Measurements from ENCODE around the gene ZSCAN20. TPM values are rescaled to one million over a fixed set of nuclear protein-coding genes. Genes with fewer than 3 reads are reported as not detected.

ZSCAN20 gene
- total and polyA plus RNA-seq, 9 of the 15 experiments (the other 6 are each of a cell fraction or from before 2014, with no cell fraction given): 0.36 to 3.3 (median 2.0) TPM

DNA sequence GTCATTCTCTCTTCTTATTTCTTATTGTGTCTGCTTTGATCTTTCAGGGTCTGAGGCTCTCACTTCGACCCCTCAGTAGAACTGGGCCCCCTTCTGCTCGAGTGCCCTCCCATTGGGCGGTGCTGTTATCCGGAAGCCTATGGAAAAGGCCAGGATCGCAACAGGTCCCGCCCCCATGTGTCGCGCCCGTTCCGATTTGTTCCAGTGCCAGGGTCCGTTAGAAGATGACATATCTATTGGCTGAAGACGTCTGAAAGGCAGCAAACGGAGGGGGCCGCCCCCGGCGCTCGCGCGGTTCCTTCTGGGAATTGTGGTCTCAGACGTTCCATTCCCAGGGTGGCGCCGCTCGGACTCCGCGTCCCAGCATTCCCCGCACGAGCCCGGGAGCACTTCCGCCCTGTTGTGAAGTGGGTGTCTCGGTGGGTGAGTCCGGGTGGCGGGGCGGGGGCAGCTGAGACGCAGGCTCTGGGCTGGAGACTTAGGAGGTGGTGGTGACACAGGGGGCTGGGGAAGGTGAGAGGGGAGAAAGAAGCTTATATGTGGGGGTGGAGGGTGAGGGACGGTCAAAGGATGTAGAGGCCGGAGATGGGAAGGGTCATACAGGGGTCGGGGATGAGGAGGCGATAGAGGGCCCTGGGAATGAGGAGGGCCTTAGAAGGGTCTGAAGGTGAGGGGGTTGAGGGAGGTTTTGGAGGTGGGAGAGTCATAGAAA is at the start of gene ZSCAN20 (continued):
- TF ChIP-seq, protein P1, sequence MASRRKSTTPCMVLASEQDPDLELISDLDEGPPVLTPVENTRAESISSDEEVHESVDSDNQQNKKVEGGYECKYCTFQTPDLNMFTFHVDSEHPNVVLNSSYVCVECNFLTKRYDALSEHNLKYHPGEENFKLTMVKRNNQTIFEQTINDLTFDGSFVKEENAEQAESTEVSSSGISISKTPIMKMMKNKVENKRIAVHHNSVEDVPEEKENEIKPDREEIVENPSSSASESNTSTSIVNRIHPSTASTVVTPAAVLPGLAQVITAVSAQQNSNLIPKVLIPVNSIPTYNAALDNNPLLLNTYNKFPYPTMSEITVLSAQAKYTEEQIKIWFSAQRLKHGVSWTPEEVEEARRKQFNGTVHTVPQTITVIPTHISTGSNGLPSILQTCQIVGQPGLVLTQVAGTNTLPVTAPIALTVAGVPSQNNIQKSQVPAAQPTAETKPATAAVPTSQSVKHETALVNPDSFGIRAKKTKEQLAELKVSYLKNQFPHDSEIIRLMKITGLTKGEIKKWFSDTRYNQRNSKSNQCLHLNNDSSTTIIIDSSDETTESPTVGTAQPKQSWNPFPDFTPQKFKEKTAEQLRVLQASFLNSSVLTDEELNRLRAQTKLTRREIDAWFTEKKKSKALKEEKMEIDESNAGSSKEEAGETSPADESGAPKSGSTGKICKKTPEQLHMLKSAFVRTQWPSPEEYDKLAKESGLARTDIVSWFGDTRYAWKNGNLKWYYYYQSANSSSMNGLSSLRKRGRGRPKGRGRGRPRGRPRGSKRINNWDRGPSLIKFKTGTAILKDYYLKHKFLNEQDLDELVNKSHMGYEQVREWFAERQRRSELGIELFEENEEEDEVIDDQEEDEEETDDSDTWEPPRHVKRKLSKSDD (conservative IDR thresholded peaks at IDR 0.05; ENCODE audit: low read length): no peak
- TF ChIP-seq HLTF (IDR thresholded peaks at IDR 0.05) (peak; percentile 72), CCAR2 (IDR thresholded peaks at IDR 0.05; ENCODE audit: low read depth, low read length) (no peak), ATF7 (IDR thresholded peaks at IDR 0.05) (peak; percentile 82), FOS (IDR thresholded peaks at IDR 0.05; ENCODE audit: extremely low read depth, insufficient read length) (peak; percentile 94), ELF4 (CRISPR knock-in tag; IDR thresholded peaks at IDR 0.05) (peak; percentile 82), SRSF9 (IDR thresholded peaks at IDR 0.05; ENCODE audit: borderline replicate concordance, low read depth, low read length) (no peak), CBX5 (IDR thresholded peaks at IDR 0.05; ENCODE audit: borderline replicate concordance, low read depth) (no peak), PHF8 (IDR thresholded peaks at IDR 0.05; ENCODE audit: borderline replicate concordance, low read length) (peak; percentile 54; the same call in 1 of the 2 replicates), ZNF668 (CRISPR knock-in tag; IDR thresholded peaks at IDR 0.05) (no peak), ETV5 (CRISPR knock-in tag; IDR thresholded peaks at IDR 0.05; ENCODE audit: low read depth) (no peak), EP300 (IDR thresholded peaks at IDR 0.05; ENCODE audit: low read length) (peak; percentile 44; the same call in 1 of the 2 replicates), CAMTA2 (CRISPR knock-in tag; conservative IDR thresholded peaks at IDR 0.05) (no peak), NFXL1 (CRISPR knock-in tag; IDR thresholded peaks at IDR 0.05) (no peak), BRD4 (IDR thresholded peaks at IDR 0.05) (no peak), GTF2E2 (tag; IDR thresholded peaks at IDR 0.05) (no peak), PPARD (CRISPR knock-in tag; IDR thresholded peaks at IDR 0.05) (no peak)
- TF ChIP-seq, protein P2, sequence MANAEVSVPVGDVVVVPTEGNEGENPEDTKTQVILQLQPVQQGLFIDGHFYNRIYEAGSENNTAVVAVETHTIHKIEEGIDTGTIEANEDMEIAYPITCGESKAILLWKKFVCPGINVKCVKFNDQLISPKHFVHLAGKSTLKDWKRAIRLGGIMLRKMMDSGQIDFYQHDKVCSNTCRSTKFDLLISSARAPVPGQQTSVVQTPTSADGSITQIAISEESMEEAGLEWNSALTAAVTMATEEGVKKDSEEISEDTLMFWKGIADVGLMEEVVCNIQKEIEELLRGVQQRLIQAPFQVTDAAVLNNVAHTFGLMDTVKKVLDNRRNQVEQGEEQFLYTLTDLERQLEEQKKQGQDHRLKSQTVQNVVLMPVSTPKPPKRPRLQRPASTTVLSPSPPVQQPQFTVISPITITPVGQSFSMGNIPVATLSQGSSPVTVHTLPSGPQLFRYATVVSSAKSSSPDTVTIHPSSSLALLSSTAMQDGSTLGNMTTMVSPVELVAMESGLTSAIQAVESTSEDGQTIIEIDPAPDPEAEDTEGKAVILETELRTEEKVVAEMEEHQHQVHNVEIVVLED (CRISPR knock-in tag; IDR thresholded peaks at IDR 0.05): no peak
- TF ChIP-seq, protein P3, sequence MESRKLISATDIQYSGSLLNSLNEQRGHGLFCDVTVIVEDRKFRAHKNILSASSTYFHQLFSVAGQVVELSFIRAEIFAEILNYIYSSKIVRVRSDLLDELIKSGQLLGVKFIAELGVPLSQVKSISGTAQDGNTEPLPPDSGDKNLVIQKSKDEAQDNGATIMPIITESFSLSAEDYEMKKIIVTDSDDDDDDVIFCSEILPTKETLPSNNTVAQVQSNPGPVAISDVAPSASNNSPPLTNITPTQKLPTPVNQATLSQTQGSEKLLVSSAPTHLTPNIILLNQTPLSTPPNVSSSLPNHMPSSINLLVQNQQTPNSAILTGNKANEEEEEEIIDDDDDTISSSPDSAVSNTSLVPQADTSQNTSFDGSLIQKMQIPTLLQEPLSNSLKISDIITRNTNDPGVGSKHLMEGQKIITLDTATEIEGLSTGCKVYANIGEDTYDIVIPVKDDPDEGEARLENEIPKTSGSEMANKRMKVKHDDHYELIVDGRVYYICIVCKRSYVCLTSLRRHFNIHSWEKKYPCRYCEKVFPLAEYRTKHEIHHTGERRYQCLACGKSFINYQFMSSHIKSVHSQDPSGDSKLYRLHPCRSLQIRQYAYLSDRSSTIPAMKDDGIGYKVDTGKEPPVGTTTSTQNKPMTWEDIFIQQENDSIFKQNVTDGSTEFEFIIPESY (CRISPR knock-in tag; IDR thresholded peaks at IDR 0.05): no peak
- TF ChIP-seq, protein P4, sequence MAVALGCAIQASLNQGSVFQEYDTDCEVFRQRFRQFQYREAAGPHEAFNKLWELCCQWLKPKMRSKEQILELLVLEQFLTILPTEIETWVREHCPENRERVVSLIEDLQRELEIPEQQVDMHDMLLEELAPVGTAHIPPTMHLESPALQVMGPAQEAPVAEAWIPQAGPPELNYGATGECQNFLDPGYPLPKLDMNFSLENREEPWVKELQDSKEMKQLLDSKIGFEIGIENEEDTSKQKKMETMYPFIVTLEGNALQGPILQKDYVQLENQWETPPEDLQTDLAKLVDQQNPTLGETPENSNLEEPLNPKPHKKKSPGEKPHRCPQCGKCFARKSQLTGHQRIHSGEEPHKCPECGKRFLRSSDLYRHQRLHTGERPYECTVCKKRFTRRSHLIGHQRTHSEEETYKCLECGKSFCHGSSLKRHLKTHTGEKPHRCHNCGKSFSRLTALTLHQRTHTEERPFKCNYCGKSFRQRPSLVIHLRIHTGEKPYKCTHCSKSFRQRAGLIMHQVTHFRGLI (CRISPR knock-in tag; IDR thresholded peaks at IDR 0.05): no peak

Measured in K562 (cell line).